KBM-7 (cell line): Measurements from ENCODE around the gene SH3BP4.

Source experiments
- DNase-seq: peaks from one replicate; pipeline ENCODE4 v3.0.0-alpha.2; 2015
- in situ Hi-C: fragments of 300-500 bp; cut with MboI; formaldehyde crosslinking; loops from 2 replicates; pipeline ENCODE4 v1.14.3; 2020; ENCODE audit warnings: low sequenced_read_pairs, low pct_unique_long_range_greater_than_20kb, mixed read lengths

The SH3BP4 gene

DNA sequence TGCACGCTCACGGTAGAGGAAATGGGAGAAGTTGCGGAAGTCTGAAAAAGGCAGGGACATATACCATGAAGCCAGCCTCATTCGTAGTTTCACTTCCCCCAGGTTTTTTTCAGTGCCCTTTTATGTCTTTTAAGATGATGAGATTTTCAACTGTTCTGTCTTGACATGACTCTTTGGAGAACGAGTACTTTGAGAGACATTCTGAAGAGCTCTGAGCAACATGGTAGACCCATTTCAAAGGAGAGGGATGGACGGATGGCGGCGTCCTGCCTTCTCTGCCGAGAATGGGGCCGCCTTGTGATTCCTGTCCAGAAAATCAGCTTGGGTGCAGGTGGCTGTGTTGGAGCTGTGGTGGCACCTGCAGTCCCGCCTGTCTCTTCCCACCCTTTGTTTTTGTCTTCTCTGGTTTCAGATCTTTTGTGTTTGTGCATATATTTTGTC is 41.7 kb downstream of the SH3BP4 start:
- in situ Hi-C loops = no loop called here
- no peak for DNase-seq

DNA sequence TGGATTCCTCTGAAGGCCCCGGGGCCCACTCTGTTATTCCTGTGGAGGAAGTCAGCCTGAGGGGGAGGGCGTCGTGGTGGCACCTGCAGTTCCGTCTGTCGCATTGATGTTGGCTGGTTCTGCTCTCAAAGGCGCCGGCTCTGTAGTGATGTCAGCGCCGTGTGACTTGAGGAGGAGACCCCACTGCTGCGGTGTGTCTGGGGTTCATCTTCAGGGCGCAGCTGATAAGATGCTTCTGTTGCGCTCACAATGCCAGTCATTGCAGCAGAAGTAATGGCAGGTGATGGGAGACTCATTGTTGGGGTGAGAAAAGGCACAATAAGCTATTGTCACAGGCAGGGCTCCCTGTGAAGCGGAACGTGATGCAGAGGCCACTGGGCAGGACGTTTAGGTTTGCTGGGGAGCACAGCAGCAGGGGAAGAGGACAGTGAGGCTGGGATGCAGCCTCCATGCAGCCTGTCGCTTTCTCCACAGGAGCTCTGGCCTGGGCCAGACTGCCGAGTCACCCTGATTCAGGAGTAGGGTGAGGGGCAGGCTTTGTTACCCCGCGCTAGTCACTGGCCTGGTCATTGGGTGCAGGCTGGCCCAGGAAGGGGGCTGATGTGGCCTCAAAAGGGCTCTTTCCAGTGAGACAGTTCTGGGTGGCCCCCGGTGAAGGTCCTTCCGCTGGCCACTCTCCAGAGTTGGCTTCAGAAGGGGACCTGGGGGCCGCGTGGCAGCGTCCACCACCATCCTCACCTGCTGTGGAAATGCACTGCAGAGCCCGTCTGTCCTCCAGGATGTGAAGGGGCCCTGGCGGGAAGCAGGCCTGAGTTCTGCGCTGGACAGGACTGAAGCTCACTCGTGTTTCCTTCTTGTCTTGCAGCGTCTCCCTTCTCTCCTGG is 42.9 kb downstream of the SH3BP4 start:
- in situ Hi-C loops = no loop called here

DNA sequence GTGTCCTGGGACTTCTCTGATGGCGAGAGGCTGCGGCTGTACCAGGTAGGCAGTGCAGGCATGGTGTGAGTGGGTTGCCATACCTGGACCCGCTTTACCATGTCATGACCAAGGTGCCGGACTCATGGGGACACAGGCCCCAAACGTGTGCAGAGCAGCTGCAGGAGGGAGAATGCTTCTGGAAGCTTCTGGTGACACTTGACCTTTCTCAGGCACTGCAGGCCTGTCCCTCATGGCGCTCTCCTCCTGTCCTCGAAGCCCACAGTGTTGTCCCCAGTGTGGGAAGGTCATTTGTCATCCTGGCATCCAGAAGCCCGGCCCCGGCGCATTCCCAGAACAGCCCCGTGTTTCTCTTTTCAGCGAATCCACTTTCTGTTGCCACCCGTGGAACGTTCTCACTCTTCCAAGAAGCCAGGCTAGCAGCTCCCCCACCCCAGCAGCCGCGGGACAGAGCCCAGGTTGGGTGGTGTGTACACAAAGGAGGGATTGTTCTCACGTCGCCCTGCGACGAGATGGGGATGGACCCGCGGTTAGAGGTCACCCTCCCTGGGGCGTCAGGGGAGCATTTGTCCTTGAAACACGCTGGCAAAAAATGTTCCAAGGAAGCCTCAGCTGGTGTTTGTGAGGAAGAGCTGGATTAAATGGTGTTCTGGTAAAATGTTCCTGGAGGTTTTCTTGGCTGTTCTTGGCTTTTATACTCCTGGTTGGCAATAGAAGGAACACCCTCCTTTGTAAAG is 43.7 kb downstream of the SH3BP4 start:
- in situ Hi-C loops = no loop called here
- DNase-seq = no peak

More for the DNA sequence above, 42.9 kb downstream of the SH3BP4 start:
- no peak for DNase-seq

DNA sequence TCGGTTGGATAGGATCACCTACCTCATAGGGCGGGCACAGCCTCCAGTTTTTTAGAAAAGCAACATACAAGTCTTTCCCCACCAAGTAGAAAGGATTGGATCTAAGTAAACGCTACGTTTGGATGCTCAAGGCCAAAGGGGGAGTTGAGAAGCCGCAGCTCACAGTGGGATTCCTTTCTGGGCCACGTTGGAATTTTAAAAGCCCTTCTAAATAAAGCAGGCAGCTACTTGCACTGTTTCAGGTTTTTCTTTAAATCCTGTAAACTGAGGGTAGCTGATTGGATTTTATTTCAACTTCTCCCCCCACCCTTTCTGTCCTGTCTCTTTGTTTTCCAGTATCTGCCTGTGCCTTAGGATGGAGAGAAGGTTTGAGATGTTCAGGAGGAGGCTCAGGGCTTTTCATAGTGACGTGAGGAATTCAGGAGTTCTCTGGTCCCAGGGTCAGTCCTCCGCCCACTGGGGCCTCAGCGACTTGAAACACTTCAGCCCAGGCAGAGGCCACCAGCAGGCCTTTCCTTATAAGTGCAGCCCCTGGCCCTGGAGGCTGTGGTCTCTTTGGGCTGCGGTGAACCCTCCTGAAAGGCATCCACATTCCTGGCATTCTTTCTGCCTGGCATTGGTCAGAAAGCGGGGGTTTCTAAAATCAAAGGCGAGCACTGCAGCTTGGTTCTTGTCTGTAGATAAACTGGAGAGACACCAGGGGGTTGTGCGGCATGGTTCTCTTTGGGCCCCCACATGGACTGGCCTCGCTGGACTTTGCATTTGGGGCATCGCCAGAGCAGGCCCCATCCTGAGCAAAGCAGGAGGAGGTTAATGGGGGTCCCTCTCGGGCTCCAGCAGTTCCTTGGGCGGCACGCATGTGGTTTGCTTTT is 44.5 kb downstream of the SH3BP4 start:
- in situ Hi-C loops = no loop called here
- DNase-seq = no peak

DNA sequence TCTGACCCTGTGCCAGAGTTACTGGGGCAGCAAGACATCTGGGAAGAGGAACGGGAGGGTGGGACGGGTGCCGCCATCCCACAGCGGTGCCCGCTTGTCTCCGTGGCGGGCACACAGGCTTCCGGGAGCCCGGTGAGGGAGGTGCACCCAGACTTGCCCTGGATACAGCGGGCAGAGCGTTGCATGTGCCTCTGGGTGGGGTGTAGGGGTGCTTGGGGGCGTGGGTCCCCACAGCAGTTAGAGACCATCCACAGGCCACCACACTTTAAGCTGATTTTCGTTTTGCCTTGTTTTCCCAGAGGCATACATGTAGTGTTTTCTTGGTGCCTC is 45.1 kb downstream of the SH3BP4 start:
- DNase-seq = no peak
- in situ Hi-C loops = no loop called here

DNA sequence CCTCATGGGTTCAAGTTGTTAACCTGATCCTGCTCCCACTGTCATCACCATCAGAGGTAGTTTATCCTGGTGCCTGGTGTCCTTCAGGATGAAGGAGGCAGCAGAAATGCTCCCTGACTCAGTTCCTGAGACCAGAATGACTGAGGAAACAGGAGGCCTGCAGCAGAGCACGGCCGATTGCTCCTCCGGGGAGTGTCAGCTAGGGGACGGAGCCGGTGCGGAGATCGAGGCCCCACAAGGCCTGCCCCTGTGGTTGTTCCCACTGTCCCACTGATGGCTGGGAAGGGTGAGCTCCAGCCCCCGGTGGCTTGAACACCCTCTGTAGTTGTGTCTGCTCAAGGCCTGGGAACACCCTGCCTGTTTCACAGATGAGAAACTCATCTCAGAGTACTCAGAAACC is 45.6 kb downstream of the SH3BP4 start:
- in situ Hi-C loops = no loop called here
- no peak for DNase-seq

DNA sequence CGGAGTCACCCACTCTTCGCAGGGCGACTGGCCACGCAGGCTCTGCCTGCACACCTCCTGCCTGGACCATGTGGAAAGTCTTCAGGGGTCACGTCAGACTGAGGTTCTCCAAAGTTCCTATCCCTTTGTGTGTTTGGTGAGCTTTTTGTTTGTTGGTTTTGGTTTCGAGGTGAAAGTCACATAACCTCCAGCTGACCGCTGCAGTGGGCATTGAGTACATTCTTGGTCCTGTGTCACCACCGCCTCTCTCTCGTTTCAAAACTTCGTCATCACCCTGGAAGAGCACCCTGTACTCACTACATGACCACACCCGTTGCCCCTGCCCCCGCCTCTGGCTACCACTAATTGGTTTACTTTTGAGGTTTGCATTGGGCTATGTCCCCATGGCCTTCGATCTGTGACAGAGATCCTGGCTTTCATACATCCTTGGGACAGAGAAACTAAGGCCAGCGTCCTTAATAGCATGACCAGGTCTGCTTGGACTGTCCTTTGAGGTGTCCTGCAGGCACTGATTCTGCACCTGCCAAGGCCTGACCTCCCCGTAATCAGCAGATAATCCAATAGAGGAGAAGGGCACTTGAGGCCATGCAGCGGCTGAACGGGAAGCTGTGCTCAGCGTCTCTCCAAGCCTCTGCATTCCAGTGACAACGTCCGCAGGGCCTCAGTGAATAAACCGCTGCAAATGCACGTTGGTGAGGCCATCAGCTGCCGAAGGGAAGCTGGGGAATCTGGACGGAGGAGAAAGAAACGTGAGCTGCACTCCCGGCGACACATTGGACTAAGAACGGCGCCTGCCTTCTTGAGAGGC is 46.8 kb downstream of the SH3BP4 start:
- DNase-seq = no peak
- in situ Hi-C loops = no loop called here

DNA sequence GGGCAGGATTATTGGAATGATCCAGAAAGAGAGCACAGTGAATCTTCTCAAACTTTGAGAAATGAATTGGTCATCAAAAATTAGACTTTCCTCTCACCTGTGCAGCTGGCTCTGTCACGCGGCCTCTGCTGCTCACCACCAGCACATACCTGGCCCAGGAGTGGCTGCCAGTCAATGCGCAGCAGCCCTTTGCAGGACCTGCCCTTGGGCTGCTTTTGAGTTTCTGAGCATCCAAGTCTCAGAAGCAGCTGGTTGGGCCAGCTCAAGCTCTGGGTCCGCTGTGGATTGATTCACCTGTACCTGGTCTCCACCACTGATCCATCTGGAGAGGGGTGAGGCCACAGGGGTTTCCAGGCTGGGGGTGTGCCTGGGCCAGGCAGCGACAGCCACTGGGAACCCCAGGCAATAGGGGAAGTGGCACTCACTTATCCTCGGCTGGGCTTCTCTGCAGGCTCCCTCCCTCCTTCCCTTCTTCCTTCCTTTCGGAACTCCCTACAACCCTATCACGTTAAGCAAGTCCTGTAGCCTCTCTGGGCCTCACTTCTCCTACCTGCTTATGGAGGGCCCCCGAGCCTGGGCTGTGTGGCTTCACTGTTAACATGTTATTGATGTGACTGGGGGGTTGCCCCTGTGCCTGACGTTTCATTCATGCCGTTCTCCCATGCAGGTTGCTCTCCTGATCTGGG is 48.1 kb downstream of the SH3BP4 start:
- in situ Hi-C loops = no loop called here
- peak; percentile 53 for DNase-seq

DNA sequence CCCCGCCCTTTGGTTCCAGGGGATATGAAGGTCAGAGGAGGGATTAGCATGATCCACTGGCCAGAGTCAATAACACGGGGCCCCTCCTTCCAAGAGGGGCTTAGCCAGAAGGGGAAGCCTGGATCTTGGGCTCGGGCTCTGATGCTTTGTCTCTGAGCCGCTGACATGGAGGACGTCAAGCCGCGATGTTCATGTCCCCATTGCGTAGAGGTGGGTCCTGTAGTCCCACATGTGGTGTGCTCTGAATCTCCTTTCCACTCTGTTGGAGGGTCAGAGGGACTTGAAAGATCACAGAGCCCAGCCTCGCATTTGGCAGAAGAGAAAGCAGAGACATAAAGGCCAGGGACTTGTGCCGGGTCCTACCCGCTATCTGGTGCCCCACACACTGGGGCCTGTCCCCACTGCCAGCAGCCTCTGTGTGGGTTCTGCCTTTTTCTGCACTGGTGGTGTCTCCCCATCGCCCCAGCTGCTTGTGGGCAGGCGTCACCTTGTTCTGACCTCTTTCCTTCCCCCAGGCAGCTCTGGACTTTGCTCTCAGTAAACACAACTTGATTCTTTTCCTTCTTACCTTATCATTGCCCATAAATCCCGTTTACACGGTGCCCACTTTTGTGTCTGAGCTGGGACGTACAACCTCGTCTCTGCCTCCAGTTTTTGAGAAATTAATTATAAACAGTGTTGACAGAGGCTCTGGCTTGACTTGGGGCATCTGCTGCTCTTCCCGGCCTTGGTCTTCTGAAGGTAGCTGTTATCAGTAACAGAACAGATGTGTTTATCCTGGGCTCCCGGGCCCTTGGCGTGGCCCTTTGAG is 48.8 kb downstream of the SH3BP4 start:
- no peak for DNase-seq
- in situ Hi-C loops = no loop called here

DNA sequence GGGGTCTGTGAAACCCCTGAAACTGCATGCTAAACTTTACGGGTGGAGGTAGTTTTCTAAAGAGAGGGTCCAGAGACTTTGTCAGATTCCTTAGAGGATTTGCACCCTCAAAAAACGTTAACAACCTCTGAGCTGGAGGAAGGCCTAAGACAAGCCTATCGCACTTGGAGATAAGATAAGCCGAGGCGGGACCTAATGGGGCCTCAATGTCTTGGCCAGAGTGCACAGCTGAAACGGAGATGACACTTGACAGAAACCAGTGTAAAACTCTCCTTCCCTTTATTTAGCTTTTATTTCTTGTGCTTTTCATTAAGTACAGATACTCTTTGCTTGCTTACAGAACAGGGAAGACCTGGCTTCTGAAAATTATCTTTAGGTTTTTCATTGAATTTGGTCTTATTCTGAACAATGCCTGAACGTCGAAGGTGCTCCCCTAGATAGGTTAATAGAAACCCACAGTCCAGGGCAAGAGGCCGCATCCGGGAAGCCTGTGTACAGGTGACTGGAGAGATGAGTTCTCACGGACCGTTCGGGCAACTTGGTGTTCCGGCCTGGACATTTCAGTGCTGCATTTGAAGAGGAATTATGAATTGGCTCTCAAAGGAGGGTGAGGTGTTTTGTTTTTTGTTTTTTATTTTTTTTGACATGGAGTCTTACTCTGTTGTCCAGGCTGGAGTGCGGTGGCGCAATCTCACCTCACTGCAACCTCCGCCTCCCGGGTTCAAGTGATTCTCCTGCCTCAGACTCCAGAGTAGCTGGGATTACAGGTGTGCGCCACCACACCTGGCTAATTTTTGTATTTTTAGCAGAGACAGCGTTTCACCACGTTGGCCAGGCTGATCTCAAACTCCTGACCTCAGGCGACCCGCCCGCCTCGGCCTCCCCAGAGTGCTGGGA is 49.7 kb downstream of the SH3BP4 start:
- in situ Hi-C loops = no loop called here
- no peak for DNase-seq

DNA sequence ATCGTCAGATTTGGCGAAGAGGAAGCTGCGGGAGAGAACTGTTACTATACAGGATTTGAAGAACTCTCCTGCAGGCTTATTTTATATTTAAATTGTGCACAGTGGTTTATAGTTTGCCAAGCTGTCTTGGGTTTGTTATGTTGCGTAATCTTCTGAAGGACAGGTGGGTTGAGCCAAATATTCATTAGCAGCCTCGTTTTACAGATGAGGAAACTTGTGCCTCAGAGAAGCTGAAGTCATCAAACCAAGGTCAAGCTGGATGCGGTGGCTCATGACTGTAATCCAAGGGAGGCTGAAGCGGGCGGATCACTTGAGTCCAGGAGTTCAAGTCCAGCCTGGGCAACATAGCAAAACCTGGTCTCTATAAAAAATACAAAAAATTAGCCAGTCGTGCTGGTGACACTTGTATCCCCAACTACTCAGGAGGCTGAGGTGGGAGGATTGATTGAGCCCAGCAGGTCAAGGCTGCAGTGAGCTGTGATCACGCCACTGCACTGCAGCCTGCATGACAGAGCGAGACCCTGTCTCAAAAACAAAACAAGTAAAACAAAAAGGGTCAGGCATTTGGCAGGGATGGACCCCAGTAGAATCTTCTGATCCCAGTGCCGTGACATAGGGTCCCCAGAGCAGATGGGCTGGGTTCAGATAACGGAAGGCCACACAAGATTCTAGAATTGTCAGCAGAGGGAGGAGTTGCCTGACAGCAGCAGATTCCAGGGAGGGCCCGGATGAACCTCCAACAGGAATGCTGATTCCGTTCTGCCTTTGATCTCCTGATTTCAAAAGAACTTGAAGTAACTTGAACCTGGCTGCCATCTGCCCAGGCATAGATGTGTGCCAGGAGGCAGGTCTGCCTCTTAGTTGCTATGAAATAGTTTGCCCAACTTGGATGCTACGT is 50.6 kb downstream of the SH3BP4 start:
- DNase-seq = peak; percentile 54
- in situ Hi-C loops = no loop called here

DNA sequence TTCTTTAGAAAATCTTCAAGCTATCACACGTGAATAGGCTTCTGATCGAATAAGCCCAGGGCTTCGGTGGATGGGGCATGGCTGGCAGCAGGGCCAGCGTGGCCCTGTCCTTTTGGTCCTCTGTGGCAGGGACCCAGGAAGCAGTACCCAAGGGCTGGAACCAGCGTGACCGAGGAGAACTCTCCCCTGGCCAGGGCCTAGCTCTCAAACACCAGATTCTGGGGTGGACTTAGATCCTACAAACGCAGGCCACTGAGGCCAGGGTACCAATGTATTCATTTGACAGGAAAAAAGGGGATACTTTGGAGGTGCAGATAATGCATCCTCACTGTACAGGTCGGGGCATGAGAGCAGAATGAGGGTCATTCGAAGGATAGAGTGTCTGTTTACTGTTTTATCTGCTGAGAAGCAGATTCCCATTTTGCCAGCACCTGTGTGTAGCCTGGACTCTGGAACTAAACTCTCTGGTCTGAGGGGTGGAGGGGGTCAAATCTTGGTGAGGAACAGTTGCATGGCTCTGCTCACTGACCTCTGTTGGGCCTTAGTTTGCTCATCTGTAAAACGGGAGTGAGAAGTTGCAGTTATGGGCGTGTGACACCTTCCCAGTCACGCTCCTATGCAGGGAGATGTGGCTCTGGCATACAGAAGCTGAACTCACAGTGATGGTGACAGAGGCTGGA is 51.4 kb downstream of the SH3BP4 start:
- in situ Hi-C loops = no loop called here

DNA sequence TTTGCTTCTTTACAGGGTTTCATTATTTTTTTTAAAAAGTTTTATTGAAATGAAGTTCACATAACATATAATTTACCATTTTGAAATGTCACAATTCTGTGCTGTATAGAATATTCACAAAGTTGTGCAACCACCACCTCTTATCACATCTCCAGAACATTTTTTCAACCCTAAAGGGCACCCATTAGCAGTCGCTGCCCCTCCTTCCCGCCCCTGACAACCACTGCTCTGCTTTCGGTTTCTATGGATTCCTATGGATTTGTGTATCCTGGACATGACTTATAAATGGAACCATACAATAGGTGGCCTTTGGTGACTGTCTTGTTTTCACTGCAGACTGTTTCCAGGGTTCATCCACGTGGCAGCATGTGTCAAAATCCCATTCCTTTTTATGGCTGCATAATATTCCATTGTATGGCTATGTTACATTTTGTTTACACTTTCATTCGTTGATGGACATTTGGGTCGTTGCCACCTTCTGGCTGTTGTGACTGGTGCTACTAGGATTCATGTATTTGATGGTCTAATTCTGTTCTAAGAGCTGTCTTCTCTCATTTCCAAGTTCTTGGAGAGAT is 52.6 kb downstream of the SH3BP4 start:
- in situ Hi-C loops = no loop called here

More for the DNA sequence above, 51.4 kb downstream of the SH3BP4 start:
- no peak for DNase-seq

DNA sequence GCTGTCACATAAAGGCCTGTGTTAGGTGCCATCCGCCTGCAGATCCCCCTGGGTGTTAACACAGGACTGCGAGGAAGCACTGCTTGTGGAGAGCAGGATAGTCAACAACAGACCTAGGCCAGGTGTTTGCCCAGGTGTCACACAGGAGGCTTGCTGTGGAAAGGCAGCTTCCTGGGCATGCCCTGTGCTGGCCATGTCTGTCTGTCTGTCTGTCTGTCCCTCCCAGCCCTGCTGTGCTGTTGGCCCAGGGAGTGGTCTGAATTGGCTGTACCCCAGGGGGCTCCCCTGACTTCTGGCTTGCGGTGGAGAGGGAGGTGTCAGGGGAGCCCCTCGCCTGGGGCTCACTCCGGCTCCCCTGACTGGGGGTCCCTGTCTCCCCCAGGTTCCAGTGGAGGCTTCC is 53.2 kb downstream of the SH3BP4 start:
- DNase-seq = no peak
- in situ Hi-C loops = no loop called here

More for the DNA sequence above, 52.6 kb downstream of the SH3BP4 start:
- no peak for DNase-seq
